Transverse colon (tissue), 4 donors: ENCODE results near the gene RIC1.

Experiments
- POLR2AphosphoS5 ChIP-seq, 3 donors: sonication (generic); formaldehyde crosslinking; IDR thresholded peaks; one replicate each; pipeline ENCODE4 v1.6.1; 2016; ENCODE audit warnings: antibody characterized with exemption in 3 of 3
- TF ChIP-seq, protein P1 (sequence below), 5 experiments: fragments of 200-600 bp in 3 of 5; fragments of 450-650 bp in 2 of 5; sonication (generic) in 3 of 5; IDR thresholded peaks; 1 replicate in 2 of 5; 2 replicates in 3 of 5; pipeline ENCODE4 v1.5.1; 2016 to 2017; ENCODE audit warnings: antibody characterized with exemption in 5 of 5, inconsistent platforms in 3 of 5, mild to moderate bottlenecking in 2 of 5, moderate library complexity in 1 of 5

DNA sequence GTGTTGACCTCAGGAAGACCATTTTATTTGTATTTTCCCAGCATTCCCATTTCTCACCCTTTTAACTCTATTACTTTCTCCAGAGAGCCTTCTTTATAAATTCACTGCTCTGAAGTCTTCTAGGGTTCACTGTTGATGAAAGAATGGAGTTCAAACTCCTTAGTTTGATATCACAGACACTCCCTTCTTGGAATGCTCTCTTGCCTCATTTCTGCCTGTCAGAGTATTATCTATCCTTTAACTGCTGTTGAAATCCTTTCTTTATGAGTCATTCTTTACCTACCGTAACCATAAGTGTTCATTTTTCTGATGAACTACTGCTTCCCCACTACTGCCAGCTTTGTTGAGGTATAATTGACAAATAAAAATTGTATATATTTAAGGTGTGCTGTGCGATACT lies 4.3 kb downstream of the RIC1 start:
- TF ChIP-seq, protein P1, sequence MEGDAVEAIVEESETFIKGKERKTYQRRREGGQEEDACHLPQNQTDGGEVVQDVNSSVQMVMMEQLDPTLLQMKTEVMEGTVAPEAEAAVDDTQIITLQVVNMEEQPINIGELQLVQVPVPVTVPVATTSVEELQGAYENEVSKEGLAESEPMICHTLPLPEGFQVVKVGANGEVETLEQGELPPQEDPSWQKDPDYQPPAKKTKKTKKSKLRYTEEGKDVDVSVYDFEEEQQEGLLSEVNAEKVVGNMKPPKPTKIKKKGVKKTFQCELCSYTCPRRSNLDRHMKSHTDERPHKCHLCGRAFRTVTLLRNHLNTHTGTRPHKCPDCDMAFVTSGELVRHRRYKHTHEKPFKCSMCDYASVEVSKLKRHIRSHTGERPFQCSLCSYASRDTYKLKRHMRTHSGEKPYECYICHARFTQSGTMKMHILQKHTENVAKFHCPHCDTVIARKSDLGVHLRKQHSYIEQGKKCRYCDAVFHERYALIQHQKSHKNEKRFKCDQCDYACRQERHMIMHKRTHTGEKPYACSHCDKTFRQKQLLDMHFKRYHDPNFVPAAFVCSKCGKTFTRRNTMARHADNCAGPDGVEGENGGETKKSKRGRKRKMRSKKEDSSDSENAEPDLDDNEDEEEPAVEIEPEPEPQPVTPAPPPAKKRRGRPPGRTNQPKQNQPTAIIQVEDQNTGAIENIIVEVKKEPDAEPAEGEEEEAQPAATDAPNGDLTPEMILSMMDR (IDR thresholded peaks at IDR 0.05), result no peak
- no peak for TF ChIP-seq POLR2AphosphoS5 (IDR thresholded peaks at IDR 0.05)
